NT2/D1 (cell line): ENCODE data around the gene TBX5.

Experiments used
- DNase-seq: peaks from one replicate; pipeline ENCODE4 v3.0.0-alpha.2; 2011; ENCODE audit warnings: low read depth, low spot score
- H3K27me3 ChIP-seq: 2 replicates; pipeline ENCODE4 v1.6.0; 2011; ENCODE audit warnings: mild to moderate bottlenecking; ENCODE audit not compliant: insufficient read length, insufficient read depth
- H3K36me3 ChIP-seq: 2 replicates; pipeline ENCODE4 v1.6.1; 2011; ENCODE audit warnings: mild to moderate bottlenecking, low read length, mixed read lengths; ENCODE audit not compliant: insufficient read depth, insufficient read length
- H3K4me1 ChIP-seq: 2 replicates; pipeline ENCODE4 v1.5.1; 2011; ENCODE audit not compliant: insufficient read depth, insufficient read length
- H3K4me3 ChIP-seq: 2 replicates; pipeline ENCODE4 v1.5.1; 2011; ENCODE audit warnings: low read depth; ENCODE audit not compliant: insufficient read length
- H3K9ac ChIP-seq: 2 replicates; pipeline ENCODE4 v1.6.0; 2011; ENCODE audit warnings: low read depth; ENCODE audit not compliant: insufficient read length
- H3K9me3 ChIP-seq: 2 replicates; pipeline ENCODE4 v1.5.1; 2011; ENCODE audit warnings: mild to moderate bottlenecking, low read length; ENCODE audit not compliant: insufficient read depth
- SUZ12 ChIP-seq: IDR thresholded peaks from 2 replicates; pipeline ENCODE4 v1.6.1; 2011; ENCODE audit not compliant: insufficient read length, insufficient read depth; ENCODE audit errors: extremely low read depth
- YY1 ChIP-seq: IDR thresholded peaks from 2 replicates; pipeline ENCODE4 v1.6.1; 2011; ENCODE audit not compliant: insufficient read length, insufficient read depth
- ZNF274 ChIP-seq: IDR thresholded peaks from 2 replicates; pipeline ENCODE4 v1.6.1; 2011; ENCODE audit warnings: mild to moderate bottlenecking, low read depth, low read length

Gene TBX5

GRCh38 chr12:114405519-114406271 is at the start of gene TBX5:
Gene TBX5 (minus strand): TSS chr12:114406144. CDS start chr12:114403898, 2,246 bp downstream.
- TF ChIP-seq YY1 (no peak), SUZ12 (peak; percentile 99)
- Histone ChIP-seq H3K27me3 (peaks cover 100% of the 10 kb centered on the region), H3K9me3 (no peaks in the 10 kb centered on the region), H3K36me3 (no peaks in the 10 kb centered on the region), H3K9ac (peak within 1 kb of the TSS; percentile 56), H3K4me1 (peaks cover 13% of the 10 kb centered on the region), H3K4me3 (peak within 1 kb of the TSS; percentile 26)
- no peak for DNase-seq

GRCh38 chr12:114451657-114452056 is 45.7 kb upstream of the TBX5 start:
- no peaks in the 10 kb centered on the region for H3K9me3 ChIP-seq
- H3K4me3 ChIP-seq: no peak overlapping the region
- H3K36me3 ChIP-seq: no peaks in the 10 kb centered on the region
- no peak for DNase-seq
- TF ChIP-seq ZNF274 (no peak), YY1 (no peak), SUZ12 (no peak)
- peaks cover 56% of the 10 kb centered on the region for H3K27me3 ChIP-seq
- peaks cover 7% of the 10 kb centered on the region for H3K4me1 ChIP-seq
- no peak overlapping the region for H3K9ac ChIP-seq

- H3K36me3 ChIP-seq: no peaks in the 10 kb centered on the region
- H3K9me3 ChIP-seq: no peaks in the 10 kb centered on the region
- peaks cover 65% of the 10 kb centered on the region for H3K27me3 ChIP-seq
- TF ChIP-seq YY1 (no peak), SUZ12 (no peak), ZNF274 (no peak)
- H3K9ac ChIP-seq: no peak overlapping the region
- DNase-seq: no peak
- no peak overlapping the region for H3K4me3 ChIP-seq
- peaks cover 7% of the 10 kb centered on the region for H3K4me1 ChIP-seq
Observed at GRCh38 chr12:114450515-114451300, 44.8 kb upstream of the TBX5 start.

GRCh38 chr12:114450019-114450418 is 44.1 kb upstream of the TBX5 start:
- H3K4me1 ChIP-seq: peaks cover 7% of the 10 kb centered on the region
- H3K27me3 ChIP-seq: peaks cover 72% of the 10 kb centered on the region
- H3K9me3 ChIP-seq: no peaks in the 10 kb centered on the region
- TF ChIP-seq ZNF274 (no peak), YY1 (no peak), SUZ12 (no peak)
- no peak overlapping the region for H3K9ac ChIP-seq
- H3K36me3 ChIP-seq: no peaks in the 10 kb centered on the region
- no peak overlapping the region for H3K4me3 ChIP-seq
- DNase-seq: no peak

- H3K27me3 ChIP-seq: peaks cover 84% of the 10 kb centered on the region
- H3K4me3 ChIP-seq: no peak overlapping the region
- no peaks in the 10 kb centered on the region for H3K9me3 ChIP-seq
- TF ChIP-seq ZNF274: no peak
- peak; percentile 1 for TF ChIP-seq SUZ12
- DNase-seq: no peak
- H3K36me3 ChIP-seq: no peaks in the 10 kb centered on the region
- H3K9ac ChIP-seq: no peak overlapping the region
- H3K4me1 ChIP-seq: peaks cover 13% of the 10 kb centered on the region
Observed at GRCh38 chr12:114448618-114448933, 42.6 kb upstream of the TBX5 start.

- Histone ChIP-seq H3K36me3 (no peaks in the 10 kb centered on the region), H3K9me3 (no peaks in the 10 kb centered on the region), H3K4me1 (peaks cover 13% of the 10 kb centered on the region), H3K4me3 (no peak overlapping the region), H3K9ac (no peak overlapping the region), H3K27me3 (peaks cover 90% of the 10 kb centered on the region)
- TF ChIP-seq YY1 (no peak), ZNF274 (no peak), SUZ12 (peak; percentile 22)
- no peak for DNase-seq
Observed at GRCh38 chr12:114447799-114448617, 42.1 kb upstream of the TBX5 start.

GRCh38 chr12:114447274-114447716 is 41.4 kb upstream of the TBX5 start:
- peaks cover 97% of the 10 kb centered on the region for H3K27me3 ChIP-seq
- no peak for DNase-seq
- H3K4me3 ChIP-seq: no peak overlapping the region
- no peaks in the 10 kb centered on the region for H3K9me3 ChIP-seq
- H3K9ac ChIP-seq: no peak overlapping the region
- peaks cover 13% of the 10 kb centered on the region for H3K4me1 ChIP-seq
- H3K36me3 ChIP-seq: no peaks in the 10 kb centered on the region
- TF ChIP-seq SUZ12: no peak
- no peak for TF ChIP-seq YY1
- TF ChIP-seq ZNF274: no peak
